ENCODE results near the gene SEMA3C. TPM values are rescaled to one million over a fixed set of nuclear protein-coding genes. Genes with fewer than 3 reads are reported as not detected.
A peak's percentile ranks its signal among the peaks of the same experiment; 100 is the strongest.

SEMA3C gene
- total and polyA plus RNA-seq, 2 donors (not counting 1 experiment from before 2014, with no cell fraction given): 310 to 322 TPM

GRCh38 chr7:80856769-80857168 is 62.1 kb downstream of the SEMA3C start:
- Histone ChIP-seq H3K4me2 (ENCODE audit: extremely low read depth, insufficient read depth, low read length) (no peak overlapping the region), H2AFZ (ENCODE audit: low read length) (no peak overlapping the region), H3K9ac (ENCODE audit: insufficient read depth, low read length) (no peak overlapping the region), H4K20me1 (ENCODE audit: control insufficient read depth, extremely low read depth, insufficient read depth, low read length) (no peaks in the 10 kb centered on the region), H3K79me2 (ENCODE audit: control insufficient read depth, insufficient read depth, low read length) (peaks cover 76% of the 10 kb centered on the region), H3K4me1 (ENCODE audit: control insufficient read depth, extremely low read depth, insufficient read depth, low read length) (peaks cover 21% of the 10 kb centered on the region), H3K27ac (ENCODE audit: insufficient read depth, low read length) (no peak overlapping the region), H3K4me3 (replicated peaks in 1 of 4; ENCODE audit: control extremely low read depth in 1 of 4, insufficient read depth in 1 of 4, low read depth in 3 of 4, low read length in 4 of 4) (no peak overlapping the region), H3K9me3 (ENCODE audit: control insufficient read depth, insufficient read depth, low read depth, low read length) (no peaks in the 10 kb centered on the region), H3K36me3 (ENCODE audit: control insufficient read depth, insufficient read depth, low read length) (no peaks in the 10 kb centered on the region), H3K27me3 (ENCODE audit: control insufficient read depth, insufficient read depth, low read length) (no peaks in the 10 kb centered on the region)
- no peak for TF ChIP-seq EZH2 (IDR thresholded peaks at IDR 0.05; ENCODE audit: low read length, missing control alignments)
- no peak for TF ChIP-seq CTCF (conservative IDR thresholded peaks at IDR 0.05 in 1 of 2, IDR thresholded peaks at IDR 0.05 in 1 of 2; ENCODE audit: low read depth in 1 of 2, low read length in 2 of 2)
- no peak for DNase-seq (ENCODE audit: low read depth in 2 of 2)

DNA sequence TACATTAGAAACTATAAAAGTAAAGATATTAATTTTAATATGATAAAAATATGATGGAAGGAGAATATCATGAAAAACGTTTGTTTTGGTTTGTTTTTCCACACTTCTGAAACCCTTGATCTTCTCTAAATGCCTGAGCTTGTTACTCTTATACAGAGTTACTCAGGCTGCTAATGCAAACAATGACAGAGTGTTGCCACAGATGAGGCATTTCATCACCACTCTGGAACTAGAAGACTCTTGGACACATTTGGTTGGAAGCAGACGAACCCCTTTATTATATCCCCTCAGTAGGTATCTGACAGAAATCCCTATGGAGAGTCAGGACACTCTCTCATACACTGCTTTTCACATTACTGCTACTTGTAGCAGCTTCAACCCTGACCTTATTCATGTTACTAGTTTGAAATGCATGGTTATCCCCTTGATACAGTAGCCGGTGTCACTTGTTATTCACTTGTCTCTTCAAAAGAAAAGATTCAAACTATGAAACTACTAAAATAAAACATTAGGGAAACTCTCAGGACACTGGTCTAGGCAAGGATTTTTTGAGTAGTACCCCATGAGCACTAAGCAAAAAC is 66.9 kb downstream of the SEMA3C start:
- no peak overlapping the region for H3K4me2 ChIP-seq (ENCODE audit: extremely low read depth, insufficient read depth, low read length)
- H3K27ac ChIP-seq (ENCODE audit: insufficient read depth, low read length): no peak overlapping the region
- no peak overlapping the region for H3K4me3 ChIP-seq (replicated peaks in 1 of 4; ENCODE audit: control extremely low read depth in 1 of 4, insufficient read depth in 1 of 4, low read depth in 3 of 4, low read length in 4 of 4)
- H2AFZ ChIP-seq (ENCODE audit: low read length): no peak overlapping the region
- DNase-seq (ENCODE audit: low read depth in 2 of 2): peak; percentile 78 to 81
- peaks cover 7% of the 10 kb centered on the region for H3K4me1 ChIP-seq (ENCODE audit: control insufficient read depth, extremely low read depth, insufficient read depth, low read length)
- H3K27me3 ChIP-seq (ENCODE audit: control insufficient read depth, insufficient read depth, low read length): no peaks in the 10 kb centered on the region
- no peaks in the 10 kb centered on the region for H3K36me3 ChIP-seq (ENCODE audit: control insufficient read depth, insufficient read depth, low read length)
- H3K9ac ChIP-seq (ENCODE audit: insufficient read depth, low read length): no peak overlapping the region
- H4K20me1 ChIP-seq (ENCODE audit: control insufficient read depth, extremely low read depth, insufficient read depth, low read length): no peaks in the 10 kb centered on the region
- no peak for TF ChIP-seq CTCF (conservative IDR thresholded peaks at IDR 0.05 in 1 of 2, IDR thresholded peaks at IDR 0.05 in 1 of 2; ENCODE audit: low read depth in 1 of 2, low read length in 2 of 2)
- TF ChIP-seq EZH2 (IDR thresholded peaks at IDR 0.05; ENCODE audit: low read length, missing control alignments): no peak
- H3K79me2 ChIP-seq (ENCODE audit: control insufficient read depth, insufficient read depth, low read length): peaks cover 70% of the 10 kb centered on the region
- H3K9me3 ChIP-seq (ENCODE audit: control insufficient read depth, insufficient read depth, low read depth, low read length): no peaks in the 10 kb centered on the region

- H3K27ac ChIP-seq (ENCODE audit: insufficient read depth, low read length): no peak overlapping the region
- no peak overlapping the region for H2AFZ ChIP-seq (ENCODE audit: low read length)
- no peaks in the 10 kb centered on the region for H3K9me3 ChIP-seq (ENCODE audit: control insufficient read depth, insufficient read depth, low read depth, low read length)
- no peaks in the 10 kb centered on the region for H3K36me3 ChIP-seq (ENCODE audit: control insufficient read depth, insufficient read depth, low read length)
- no peak overlapping the region for H3K9ac ChIP-seq (ENCODE audit: insufficient read depth, low read length)
- TF ChIP-seq CTCF (conservative IDR thresholded peaks at IDR 0.05 in 1 of 2, IDR thresholded peaks at IDR 0.05 in 1 of 2; ENCODE audit: low read depth in 1 of 2, low read length in 2 of 2): no peak
- no peak for TF ChIP-seq EZH2 (IDR thresholded peaks at IDR 0.05; ENCODE audit: low read length, missing control alignments)
- peaks cover 4% of the 10 kb centered on the region for H3K4me1 ChIP-seq (ENCODE audit: control insufficient read depth, extremely low read depth, insufficient read depth, low read length)
- peaks cover 72% of the 10 kb centered on the region for H3K79me2 ChIP-seq (ENCODE audit: control insufficient read depth, insufficient read depth, low read length)
- H3K4me2 ChIP-seq (ENCODE audit: extremely low read depth, insufficient read depth, low read length): no peak overlapping the region
- no peaks in the 10 kb centered on the region for H4K20me1 ChIP-seq (ENCODE audit: control insufficient read depth, extremely low read depth, insufficient read depth, low read length)
- H3K4me3 ChIP-seq (replicated peaks in 1 of 4; ENCODE audit: control extremely low read depth in 1 of 4, insufficient read depth in 1 of 4, low read depth in 3 of 4, low read length in 4 of 4): no peak overlapping the region
- no peaks in the 10 kb centered on the region for H3K27me3 ChIP-seq (ENCODE audit: control insufficient read depth, insufficient read depth, low read length)
- DNase-seq (ENCODE audit: low read depth in 2 of 2): no peak
Observed at GRCh38 chr7:80848841-80849240, 70.0 kb downstream of the SEMA3C start.
